GM23248 (cell line): Measurements from ENCODE around the gene CMKLR1. TPM values are rescaled to one million over a fixed set of nuclear protein-coding genes. Genes with fewer than 3 reads are reported as not detected.

Source experiments
- DNase-seq: peaks from one replicate; pipeline ENCODE4 v3.0.0-alpha.2; 2015
- H2AFZ ChIP-seq: fragments of 200-600 bp; sonication (generic); 2 replicates; pipeline ENCODE4 v1.6.1; 2016; ENCODE audit warnings: antibody characterized with exemption
- H3F3A ChIP-seq: fragments of 200-600 bp; sonication (generic); 2 replicates; pipeline ENCODE4 v1.6.1; 2016; ENCODE audit warnings: mild to moderate bottlenecking, antibody characterized with exemption, mixed run types; ENCODE audit not compliant: insufficient read depth
- H3K27ac ChIP-seq: fragments of 200-600 bp; sonication (generic); 2 replicates; pipeline ENCODE4 v1.5.1; 2016; ENCODE audit warnings: mild to moderate bottlenecking
- H3K27me3 ChIP-seq: fragments of 200-600 bp; sonication (generic); replicated peaks from 2 replicates; pipeline ENCODE4 v1.6.1; 2016; ENCODE audit warnings: mild to moderate bottlenecking; ENCODE audit not compliant: insufficient read depth
- H3K36me3 ChIP-seq: fragments of 200-600 bp; sonication (generic); 2 replicates; pipeline ENCODE4 v1.6.1; 2016; ENCODE audit warnings: low read depth, mild to moderate bottlenecking
- H3K4me1 ChIP-seq: fragments of 200-600 bp; sonication (generic); 2 replicates; pipeline ENCODE4 v1.6.1; 2016; ENCODE audit warnings: mild to moderate bottlenecking; ENCODE audit not compliant: insufficient read depth
- H3K4me2 ChIP-seq: fragments of 200-600 bp; sonication (generic); one replicate; pipeline ENCODE4 v1.6.1; 2016; ENCODE audit warnings: mild to moderate bottlenecking; ENCODE audit not compliant: unreplicated experiment
- H3K4me3 ChIP-seq: fragments of 200-600 bp; sonication (generic); 2 replicates; pipeline ENCODE4 v1.5.1; 2016; ENCODE audit warnings: mild to moderate bottlenecking
- H3K79me2 ChIP-seq: fragments of 200-600 bp; sonication (generic); 2 replicates; pipeline ENCODE4 v1.6.1; 2016; ENCODE audit warnings: mild to moderate bottlenecking; ENCODE audit not compliant: insufficient read depth
- H3K9ac ChIP-seq: fragments of 200-600 bp; sonication (generic); 2 replicates; pipeline ENCODE4 v1.6.1; 2016; ENCODE audit warnings: mild to moderate bottlenecking
- H3K9me2 ChIP-seq: fragments of 200-600 bp; sonication (generic); 2 replicates; pipeline ENCODE4 v1.6.1; 2016; ENCODE audit warnings: mixed run types, mild to moderate bottlenecking, moderate library complexity; ENCODE audit not compliant: insufficient read depth
- H3K9me3 ChIP-seq: fragments of 200-600 bp; sonication (generic); one replicate; pipeline ENCODE4 v1.6.1; 2017; ENCODE audit warnings: low read depth
- H4K20me1 ChIP-seq: fragments of 200-600 bp; sonication (generic); 2 replicates; pipeline ENCODE4 v1.6.0; 2016; ENCODE audit not compliant: insufficient read depth
- EZH2 ChIP-seq: fragments of 200-600 bp; sonication (generic); IDR thresholded peaks from 2 replicates; pipeline ENCODE4 v1.6.1; 2018; ENCODE audit warnings: antibody characterized with exemption, mild to moderate bottlenecking; ENCODE audit not compliant: insufficient read depth, poor library complexity, severe bottlenecking
- EZH2phosphoT487 ChIP-seq: fragments of 200-600 bp; sonication (generic); IDR thresholded peaks from 2 replicates; pipeline ENCODE4 v1.6.1; 2018; ENCODE audit warnings: antibody characterized with exemption, moderate library complexity, mild to moderate bottlenecking, low read depth; ENCODE audit not compliant: insufficient read depth
- WGBS, 2 experiments: methylation state at CpG; one replicate each; pipeline ENCODE4 v1.1.6; 2015 to 2017; ENCODE audit warnings: low lambda C conversion rate in 2 of 2, low coverage in 1 of 2; ENCODE audit errors: missing lambda C conversion rate in 2 of 2; 5-methylcytosine and 5-hydroxymethylcytosine counted together
- in situ Hi-C: fragments of 300-500 bp; cut with MboI; formaldehyde crosslinking; loops from 2 replicates; pipeline ENCODE4 v1.15.0; 2020
- polyA plus RNA-seq: library from polyadenylated mRNA; unstranded; fragments of >200 nt; fragmentation: Nextera tagmentation; extraction: Ambion mirVana; gene quantifications from 2 replicates; pipeline ENCODE4 v1.2.1, GENCODE V29; 2016
- total RNA-seq: library from RNA; depleted of rRNA; stranded (reverse); fragments of >200 nt; shearing (Covaris generic); gene quantifications from 2 replicates; pipeline ENCODE4 v1.2.3, GENCODE V29; 2014

Gene CMKLR1
- total and polyA plus RNA-seq, 2 experiments from 2014 or later: 1.9 to 2.9 TPM

DNA sequence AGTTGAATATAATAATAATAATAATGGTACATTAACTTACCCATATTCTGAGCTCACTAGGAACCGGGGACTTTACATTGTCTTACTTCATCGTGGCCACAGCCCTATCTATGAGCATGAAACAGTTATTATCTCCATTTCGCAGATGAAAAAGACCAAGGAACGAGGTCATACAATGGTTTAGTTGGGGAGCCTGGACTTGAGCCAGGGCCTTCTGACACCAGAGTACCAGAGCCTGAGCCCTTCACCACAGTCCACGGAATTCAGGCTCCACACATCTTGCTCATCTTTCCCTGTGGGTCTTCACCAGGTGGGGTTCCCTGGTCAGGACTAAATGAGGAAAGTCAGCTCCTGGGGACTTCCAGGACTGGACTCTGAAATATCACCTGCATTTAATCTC is 31.3 kb upstream of the CMKLR1 start:
- no peaks in the 10 kb centered on the region for H3K36me3 ChIP-seq
- TF ChIP-seq EZH2phosphoT487 (no peak), EZH2 (no peak)
- H2AFZ ChIP-seq: no peak overlapping the region
- peaks cover 35% of the 10 kb centered on the region for H3K4me1 ChIP-seq
- in situ Hi-C loops: no loop called here
- H3K4me2 ChIP-seq: no peak overlapping the region
- peaks cover 28% of the 10 kb centered on the region for H3F3A ChIP-seq
- H4K20me1 ChIP-seq: no peaks in the 10 kb centered on the region
- no peaks in the 10 kb centered on the region for H3K27me3 ChIP-seq
- no peak for DNase-seq
- WGBS, 2 experiments: 73 to 75% methylated on average over 5 of the region's 5 CpGs
- no peak overlapping the region for H3K9ac ChIP-seq
- no peak overlapping the region for H3K4me3 ChIP-seq
- H3K9me3 ChIP-seq: no peaks in the 10 kb centered on the region
- H3K27ac ChIP-seq: no peak overlapping the region
- H3K79me2 ChIP-seq: no peaks in the 10 kb centered on the region
- no peaks in the 10 kb centered on the region for H3K9me2 ChIP-seq

DNA sequence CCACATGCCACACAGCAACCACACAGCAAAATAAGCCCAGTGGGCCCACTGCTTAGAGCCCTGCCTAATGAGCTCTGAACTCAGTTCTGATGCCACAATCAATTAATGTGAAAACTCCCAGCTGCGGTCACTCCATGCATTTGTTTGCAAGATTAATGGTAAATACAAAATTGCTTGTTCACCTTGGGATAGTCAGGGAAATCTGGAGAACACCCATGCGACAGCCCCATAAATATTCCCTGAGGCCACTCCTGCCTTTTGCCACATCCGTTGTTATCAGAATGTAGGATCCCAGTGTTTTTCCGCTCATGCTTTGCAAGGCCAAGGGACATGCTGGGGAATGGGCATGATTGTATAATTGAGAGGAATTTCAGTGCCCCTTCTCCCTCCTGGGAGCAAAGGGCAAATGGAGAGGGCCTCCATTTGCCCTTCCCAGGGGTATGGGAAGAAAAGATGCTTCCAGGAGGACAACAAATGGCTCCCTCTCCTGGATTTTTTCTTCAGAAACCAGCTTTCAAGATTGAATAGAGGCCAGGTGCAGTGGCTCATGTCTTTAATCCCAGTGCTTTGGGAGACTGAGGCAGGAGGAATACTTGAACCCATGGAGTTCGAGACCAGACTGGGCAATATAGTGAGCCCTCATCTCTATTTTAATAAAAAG is 30.8 kb upstream of the CMKLR1 start:
- no peak overlapping the region for H2AFZ ChIP-seq
- H3K79me2 ChIP-seq: no peaks in the 10 kb centered on the region
- no peak for DNase-seq
- no peak overlapping the region for H3K4me2 ChIP-seq
- no peaks in the 10 kb centered on the region for H3K36me3 ChIP-seq
- H3K27me3 ChIP-seq: no peaks in the 10 kb centered on the region
- no peak overlapping the region for H3K27ac ChIP-seq
- in situ Hi-C loops: no loop called here
- H4K20me1 ChIP-seq: no peaks in the 10 kb centered on the region
- no peaks in the 10 kb centered on the region for H3K9me2 ChIP-seq
- no peak overlapping the region for H3K4me3 ChIP-seq
- 75 to 76% methylated on average over 5 of the region's 5 CpGs for WGBS, 2 experiments
- H3K9me3 ChIP-seq: no peaks in the 10 kb centered on the region
- TF ChIP-seq EZH2phosphoT487 (no peak), EZH2 (no peak)
- no peak overlapping the region for H3K9ac ChIP-seq
- H3K4me1 ChIP-seq: peaks cover 35% of the 10 kb centered on the region
- H3F3A ChIP-seq: peaks cover 25% of the 10 kb centered on the region

DNA sequence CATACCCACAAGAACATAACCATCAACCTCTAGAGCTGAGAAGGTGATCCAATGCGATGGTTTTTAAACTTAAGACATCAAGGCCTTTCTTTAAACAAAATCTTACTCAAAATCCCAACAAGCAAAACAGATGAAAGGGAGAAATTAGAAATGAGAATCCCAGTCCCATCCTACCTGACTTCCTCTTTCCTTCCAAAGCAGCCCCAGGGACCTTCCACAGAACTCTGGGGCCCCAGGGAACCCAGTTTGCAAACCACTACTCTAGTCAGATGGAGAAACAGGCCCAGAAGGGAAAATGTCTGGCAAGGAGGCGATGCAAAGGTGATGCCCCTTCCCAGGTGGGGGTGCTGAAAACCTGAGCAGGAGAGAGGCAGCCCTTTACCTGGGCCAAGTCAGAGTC is 29.0 kb upstream of the CMKLR1 start:
- Histone ChIP-seq H3K9me2 (no peaks in the 10 kb centered on the region), H3K9me3 (no peaks in the 10 kb centered on the region), H3K9ac (no peak overlapping the region), H3K4me3 (no peak overlapping the region), H3K36me3 (no peaks in the 10 kb centered on the region), H3K27ac (no peak overlapping the region), H3K4me1 (peaks cover 35% of the 10 kb centered on the region), H2AFZ (no peak overlapping the region), H3K79me2 (no peaks in the 10 kb centered on the region), H3K27me3 (no peaks in the 10 kb centered on the region), H3K4me2 (no peak overlapping the region), H3F3A (peaks cover 25% of the 10 kb centered on the region), H4K20me1 (no peaks in the 10 kb centered on the region)
- DNase-seq: no peak
- in situ Hi-C loops: no loop called here
- TF ChIP-seq EZH2: no peak
- 85 to 89% methylated on average over 2 of the region's 2 CpGs for WGBS, 2 experiments

DNA sequence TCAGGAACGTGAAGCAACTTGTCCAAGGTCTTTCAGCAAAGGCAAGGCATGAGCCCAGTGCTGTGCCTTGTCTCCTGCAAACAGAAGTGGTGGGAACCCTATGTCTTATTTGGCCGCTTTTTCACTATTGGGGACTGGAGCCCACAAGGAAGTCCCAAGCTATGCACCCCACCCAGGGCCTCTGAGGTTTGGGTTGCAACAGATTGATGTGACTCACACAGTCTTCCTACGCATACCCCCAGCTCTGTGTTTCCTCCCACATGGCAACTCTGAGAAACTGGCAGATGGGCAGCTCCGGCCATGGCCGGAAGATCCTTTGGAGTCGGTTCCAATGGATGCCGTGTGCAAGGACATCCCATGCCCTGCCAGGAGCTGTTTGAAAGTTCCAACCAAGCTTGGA is 28.3 kb upstream of the CMKLR1 start:
- no peaks in the 10 kb centered on the region for H3K9me3 ChIP-seq
- peaks cover 19% of the 10 kb centered on the region for H3F3A ChIP-seq
- WGBS, 2 experiments: 16 to 17% methylated on average over 7 of the region's 7 CpGs
- H3K4me1 ChIP-seq: peaks cover 30% of the 10 kb centered on the region
- DNase-seq: peak; percentile 94
- TF ChIP-seq EZH2 (no peak), EZH2phosphoT487 (no peak)
- H3K9ac ChIP-seq: 0 out of 2 replicates have a peak overlapping the region, but pooled peaks have one; percentile 12
- no peak overlapping the region for H3K4me3 ChIP-seq
- no peaks in the 10 kb centered on the region for H3K36me3 ChIP-seq
- peak overlapping the region; percentile 39 for H3K27ac ChIP-seq
- no peaks in the 10 kb centered on the region for H3K27me3 ChIP-seq
- no peaks in the 10 kb centered on the region for H3K79me2 ChIP-seq
- H3K9me2 ChIP-seq: no peaks in the 10 kb centered on the region
- no peaks in the 10 kb centered on the region for H4K20me1 ChIP-seq
- H3K4me2 ChIP-seq: no peak overlapping the region
- H2AFZ ChIP-seq: no peak overlapping the region
- in situ Hi-C loops: no loop called here

DNA sequence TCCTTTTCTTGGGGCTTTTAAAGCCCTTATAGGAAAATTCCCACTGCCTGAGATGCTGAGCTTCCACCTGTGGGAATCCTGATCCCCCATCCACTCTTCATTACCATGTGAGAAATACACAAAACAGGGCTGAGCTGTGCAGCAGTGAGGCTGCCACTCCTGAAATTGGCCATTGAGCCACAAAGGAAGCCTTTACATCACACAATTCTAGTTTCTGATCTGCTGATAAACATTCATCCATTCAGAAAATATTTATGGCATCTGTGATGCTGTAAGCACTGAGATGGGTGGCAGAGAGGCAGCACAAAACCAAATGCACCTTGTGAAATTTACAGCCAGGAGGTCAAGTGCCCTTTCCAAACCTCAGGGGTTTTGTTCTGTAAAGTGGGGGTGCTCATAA is 26.2 kb upstream of the CMKLR1 start:
- H3K9me2 ChIP-seq: no peaks in the 10 kb centered on the region
- no peaks in the 10 kb centered on the region for H3K79me2 ChIP-seq
- H3K9me3 ChIP-seq: no peaks in the 10 kb centered on the region
- H3K4me2 ChIP-seq: no peak overlapping the region
- TF ChIP-seq EZH2 (no peak), EZH2phosphoT487 (no peak)
- H3K4me3 ChIP-seq: no peak overlapping the region
- H3K4me1 ChIP-seq: peaks cover 21% of the 10 kb centered on the region
- H3K27me3 ChIP-seq: no peaks in the 10 kb centered on the region
- H3K9ac ChIP-seq: no peak overlapping the region
- no peaks in the 10 kb centered on the region for H4K20me1 ChIP-seq
- no peaks in the 10 kb centered on the region; the same call in none of the 2 replicates for H3F3A ChIP-seq
- DNase-seq: no peak
- no peaks in the 10 kb centered on the region for H3K36me3 ChIP-seq
- no peak overlapping the region for H2AFZ ChIP-seq
- no peak overlapping the region for H3K27ac ChIP-seq
- in situ Hi-C loops: no loop called here
